Ovary (tissue), 9 donors: ENCODE results near the gene ZRANB1. TPM values are rescaled to one million over a fixed set of nuclear protein-coding genes. Genes with fewer than 3 reads are reported as not detected.

Experiments
- DNase-seq, 5 donors: peaks; one replicate each; pipeline ENCODE4 v3.0.0-alpha.2; 2019 to 2020
- H3K27ac ChIP-seq, 2 donors: fragments of 200-600 bp; one replicate each; pipeline versions ENCODE4 v1.5.1 to v1.8.0; 2019 to 2022
- H3K27me3 ChIP-seq: fragments of 200-600 bp; one replicate; pipeline ENCODE4 v1.8.0; 2022
- H3K36me3 ChIP-seq: fragments of 200-600 bp; sonication (generic); one replicate; pipeline ENCODE4 v1.5.1; 2019
- H3K4me1 ChIP-seq: one replicate; pipeline ENCODE4 v1.8.1; 2013; ENCODE audit warnings: mild to moderate bottlenecking, moderate library complexity; ENCODE audit not compliant: insufficient read depth
- H3K4me3 ChIP-seq: fragments of 200-600 bp; sonication (generic); one replicate; pipeline ENCODE4 v1.5.1; 2017
- H3K9me3 ChIP-seq, 2 donors: fragments of 200-600 bp in 1 of 2; sonication (generic) in 1 of 2; one replicate each; pipeline versions ENCODE4 v1.5.1 to v1.8.1; 2013 to 2019; ENCODE audit warnings: mild to moderate bottlenecking in 1 of 2, moderate library complexity in 1 of 2
- EP300 ChIP-seq: sonication (generic); formaldehyde crosslinking; IDR thresholded peaks from one replicate; pipeline ENCODE4 v1.6.1; 2017; ENCODE audit warnings: antibody characterized with exemption
- POLR2A ChIP-seq: fragments of 450-650 bp; IDR thresholded peaks from one replicate; pipeline ENCODE4 v1.6.1; 2017; ENCODE audit warnings: antibody characterized with exemption, mild to moderate bottlenecking, moderate library complexity
- WGBS, 3 donors: extraction: QIAGEN DNeasy Blood & Tissue Kit in 1 of 3; methylation state at CpG; one replicate each; pipeline versions ENCODE4 v1.1.5 to v1.1.7; 2013 to 2017; 5-methylcytosine and 5-hydroxymethylcytosine counted together
- intact Hi-C, 4 donors: fragments of 100-400 bp; cut with DNase I; formaldehyde crosslinking; loops; one replicate each; pipeline versions ENCODE4 v1.11.0 to v1.15.1; 2022 to 2023
- polyA plus RNA-seq, 2 donors: library from polyadenylated mRNA; stranded (reverse); fragments of 200-250 nt in 1 of 2; fragments of 350-450 nt in 1 of 2; fragmentation: Illumina TruSeq in 1 of 2; extraction: RNeasy Lipid Tissue Mini Kit (QIAGEN cat#74804) in 1 of 2; gene quantifications; one replicate each; pipeline ENCODE4 v1.2.3, GENCODE V29; 2013 to 2014
- total RNA-seq, 7 donors: library from RNA; depleted of rRNA in 2 of 7; stranded (reverse); fragments of >200 nt in 2 of 7; fragmentation: NEBNext Ultra II Directional in 3 of 7; extraction: Animal tissue kit (Norgen Biotek cat#: 25700) in 3 of 7; gene quantifications; one replicate each; pipeline versions ENCODE4 v1.1.0 to v1.2.4, GENCODE V29; 2016 to 2023
- TF ChIP-seq, protein P1 (sequence below), 3 donors: fragments of 450-650 bp in 2 of 3; fragments of 200-600 bp in 1 of 3; IDR thresholded peaks; one replicate each; pipeline versions ENCODE4 v1.5.1 to v1.8.0; 2016 to 2022; ENCODE audit warnings: antibody characterized with exemption in 3 of 3, mild to moderate bottlenecking in 1 of 3
- donor health status: DM: no; HTN: no; CAD: no; lungs with moderate emphysema.
- donor health status: DM: no; HTN: no; CAD: no.
- donor health status: Bipolar disorder and iron deficiency.
- donor health status: DM: yes; HTN: yes; CAD: no.
- donor health status: DM: no; HTN: no; CAD: no.
- donor health status: DM: yes; HTN: yes; CAD: no.

The ZRANB1 gene
- total and polyA plus RNA-seq, 9 donors: 18.9 to 39.6 (median 27.5) TPM

DNA sequence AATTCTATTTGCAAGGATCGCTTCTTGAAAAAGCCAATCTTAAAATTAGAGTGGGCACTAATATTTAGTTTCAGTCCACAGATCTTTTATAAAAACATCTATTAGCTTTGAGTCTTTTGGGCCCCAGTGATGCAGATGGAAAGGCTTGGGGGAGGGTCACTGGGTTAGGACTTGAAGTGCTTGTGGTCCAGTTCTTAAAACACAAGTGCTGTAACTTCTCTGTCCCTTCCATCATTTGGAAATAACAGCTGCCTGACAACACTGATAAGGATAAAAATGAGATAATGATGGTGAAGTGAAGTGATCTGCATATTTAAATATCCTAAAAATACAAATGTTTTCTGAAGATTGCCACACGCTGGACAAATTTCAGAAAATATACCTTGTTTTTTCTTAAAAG is 37.1 kb upstream of the ZRANB1 start:
- Histone ChIP-seq H3K4me3 (no peak overlapping the region), H3K4me1 (no peaks in the 10 kb centered on the region), H3K36me3 (no peaks in the 10 kb centered on the region), H3K9me3 (no peaks in the 10 kb centered on the region), H3K27me3 (no peaks in the 10 kb centered on the region), H3K27ac (no peak overlapping the region)
- DNase-seq: no peak
- WGBS, 3 donors: 86 to 94% (median 93%) methylated on average over 2 of the region's 2 CpGs
- intact Hi-C loops: no loop called here
- TF ChIP-seq EP300: no peak
- TF ChIP-seq, protein P1, sequence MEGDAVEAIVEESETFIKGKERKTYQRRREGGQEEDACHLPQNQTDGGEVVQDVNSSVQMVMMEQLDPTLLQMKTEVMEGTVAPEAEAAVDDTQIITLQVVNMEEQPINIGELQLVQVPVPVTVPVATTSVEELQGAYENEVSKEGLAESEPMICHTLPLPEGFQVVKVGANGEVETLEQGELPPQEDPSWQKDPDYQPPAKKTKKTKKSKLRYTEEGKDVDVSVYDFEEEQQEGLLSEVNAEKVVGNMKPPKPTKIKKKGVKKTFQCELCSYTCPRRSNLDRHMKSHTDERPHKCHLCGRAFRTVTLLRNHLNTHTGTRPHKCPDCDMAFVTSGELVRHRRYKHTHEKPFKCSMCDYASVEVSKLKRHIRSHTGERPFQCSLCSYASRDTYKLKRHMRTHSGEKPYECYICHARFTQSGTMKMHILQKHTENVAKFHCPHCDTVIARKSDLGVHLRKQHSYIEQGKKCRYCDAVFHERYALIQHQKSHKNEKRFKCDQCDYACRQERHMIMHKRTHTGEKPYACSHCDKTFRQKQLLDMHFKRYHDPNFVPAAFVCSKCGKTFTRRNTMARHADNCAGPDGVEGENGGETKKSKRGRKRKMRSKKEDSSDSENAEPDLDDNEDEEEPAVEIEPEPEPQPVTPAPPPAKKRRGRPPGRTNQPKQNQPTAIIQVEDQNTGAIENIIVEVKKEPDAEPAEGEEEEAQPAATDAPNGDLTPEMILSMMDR (IDR thresholded peaks at IDR 0.05): no peak
- TF ChIP-seq POLR2A: no peak

DNA sequence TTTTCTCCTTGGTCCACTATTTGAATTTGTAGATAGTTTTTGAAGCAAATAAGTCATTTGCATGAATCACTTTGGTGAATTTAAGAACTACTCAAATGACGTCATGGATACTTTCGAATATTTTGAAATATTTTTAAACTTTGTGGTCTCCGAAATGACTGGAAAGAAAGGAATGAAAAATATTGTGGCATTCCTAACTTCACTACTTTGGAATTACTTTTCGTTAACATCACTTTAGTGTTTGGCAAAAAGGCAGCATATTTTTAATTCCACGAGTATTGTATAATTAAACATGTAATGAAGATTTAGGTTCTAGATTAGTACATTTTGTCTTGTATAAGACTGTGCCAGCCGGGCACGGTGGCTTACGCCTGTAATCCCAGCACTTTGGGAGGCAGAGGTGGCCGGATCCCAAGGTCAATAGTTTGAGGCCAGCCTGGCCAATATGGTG is 35.3 kb upstream of the ZRANB1 start:
- DNase-seq: no peak
- WGBS, 3 donors: 5 to 19% (median 9%) methylated on average over 9 of the region's 9 CpGs
- Histone ChIP-seq H3K27ac (no peak overlapping the region), H3K27me3 (no peaks in the 10 kb centered on the region), H3K36me3 (no peaks in the 10 kb centered on the region), H3K4me1 (peaks cover 5% of the 10 kb centered on the region), H3K9me3 (no peaks in the 10 kb centered on the region), H3K4me3 (no peak overlapping the region)
- TF ChIP-seq, protein P1 (IDR thresholded peaks at IDR 0.05): no peak
- TF ChIP-seq EP300: no peak
- no peak for TF ChIP-seq POLR2A
- intact Hi-C loops: no loop called here

DNA sequence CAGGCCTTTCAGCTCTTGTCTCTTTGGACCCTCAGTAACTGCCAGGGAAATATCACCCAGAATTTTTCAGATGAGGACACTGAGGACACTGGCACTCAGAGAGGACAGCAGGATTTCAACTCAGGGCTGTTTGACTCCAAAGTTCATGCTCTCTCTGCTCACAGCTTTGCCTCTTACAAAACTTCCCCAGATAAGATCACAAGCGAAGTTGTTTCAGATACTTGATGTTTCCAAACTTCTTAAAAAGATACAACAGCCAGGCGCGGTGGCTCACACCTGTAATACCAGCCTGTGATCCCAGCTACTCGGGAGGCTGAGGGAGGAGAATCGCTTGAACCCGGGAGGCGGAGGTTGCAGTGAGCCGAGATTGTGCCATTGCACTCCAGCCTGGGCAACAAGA is 32.4 kb upstream of the ZRANB1 start:
- H3K36me3 ChIP-seq: no peaks in the 10 kb centered on the region
- intact Hi-C loops: no loop called here
- no peak overlapping the region for H3K27ac ChIP-seq
- H3K27me3 ChIP-seq: no peaks in the 10 kb centered on the region
- TF ChIP-seq POLR2A (no peak), EP300 (no peak)
- TF ChIP-seq, protein P1 (IDR thresholded peaks at IDR 0.05): no peak
- H3K4me1 ChIP-seq: peaks cover 5% of the 10 kb centered on the region
- no peaks in the 10 kb centered on the region for H3K9me3 ChIP-seq
- 93 to 97% (median 94%) methylated on average over 8 of the region's 8 CpGs for WGBS, 3 donors
- H3K4me3 ChIP-seq: no peak overlapping the region
- DNase-seq: no peak

DNA sequence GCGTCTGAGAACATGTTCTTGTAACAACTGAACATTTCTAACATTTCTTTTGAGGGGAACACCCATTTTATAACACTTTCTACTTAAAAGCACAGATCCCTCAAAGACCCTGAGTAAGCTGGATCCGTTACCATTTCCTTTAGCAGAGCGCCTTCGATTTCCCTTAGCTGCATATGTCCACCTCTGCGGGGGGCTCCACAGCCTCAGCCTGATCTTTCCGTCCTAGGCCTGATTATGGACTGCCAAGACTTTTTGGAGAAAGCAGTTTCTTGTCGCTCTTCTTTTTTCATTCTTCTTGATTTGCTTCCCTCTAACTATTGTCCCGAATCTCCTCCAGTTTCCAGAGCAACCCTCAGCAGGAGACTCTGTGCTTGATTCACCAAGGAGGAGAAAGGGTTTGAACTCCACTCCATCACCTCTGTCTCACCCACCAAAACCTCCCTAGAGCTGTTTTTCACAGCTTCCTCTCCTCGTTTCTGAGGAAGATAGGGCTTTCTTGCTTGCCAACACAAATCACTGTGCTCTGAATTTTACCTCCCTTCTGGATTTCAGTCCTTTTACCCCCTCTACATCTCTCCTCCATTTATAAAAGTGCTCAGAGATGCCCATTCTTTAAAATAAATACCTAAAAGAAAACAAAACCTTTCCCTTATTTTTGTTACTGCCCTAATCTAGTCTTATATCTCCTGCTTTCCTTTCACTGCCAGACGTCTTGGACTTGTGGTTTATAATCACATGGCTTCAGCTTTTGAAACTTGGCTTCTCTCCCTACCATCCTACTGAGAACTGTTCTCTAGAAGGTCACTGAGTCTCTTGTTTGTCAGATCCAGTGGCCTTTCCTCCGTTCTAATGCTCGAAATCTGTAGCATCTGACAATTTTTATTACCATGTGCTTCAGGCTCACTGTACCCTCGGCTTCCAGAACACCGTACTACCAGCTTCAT is 30.5 kb upstream of the ZRANB1 start:
- TF ChIP-seq EP300 (no peak), POLR2A (no peak)
- TF ChIP-seq, protein P1 (IDR thresholded peaks at IDR 0.05): no peak
- Histone ChIP-seq H3K36me3 (no peaks in the 10 kb centered on the region), H3K27me3 (no peaks in the 10 kb centered on the region), H3K4me3 (no peak overlapping the region), H3K4me1 (peaks cover 5% of the 10 kb centered on the region), H3K9me3 (no peaks in the 10 kb centered on the region), H3K27ac (peak overlapping the region; percentile 5 to 79)
- WGBS, 3 donors: 16 to 32% (median 29%) methylated on average over 14 of the region's 14 CpGs
- DNase-seq: peak in 1 of 5 donors; percentile 32
- intact Hi-C loops: loop anchor here in 3 of 4 donors (5.0 to 10.0 kb wide), 4 partner anchors 73 to 251 kb away; partner anchors contain the start of gene CTBP2 (in 1 of the 3)
